Suprapubic skin (tissue), 3 donors: ENCODE measurements around the gene PGBD5.

ENCODE experiments used
- POLR2AphosphoS5 ChIP-seq, 3 donors: sonication (generic); formaldehyde crosslinking; IDR thresholded peaks; one replicate each; pipeline ENCODE4 v1.6.1; 2017; ENCODE audit warnings: antibody characterized with exemption in 3 of 3
- TF ChIP-seq, protein P1 (sequence below), 2 donors: fragments of 200-600 bp in 1 of 2; fragments of 450-650 bp in 1 of 2; sonication (generic) in 1 of 2; IDR thresholded peaks; one replicate each; pipeline ENCODE4 v1.5.1; 2016 to 2019; ENCODE audit warnings: antibody characterized with exemption in 2 of 2, mild to moderate bottlenecking in 1 of 2, moderate library complexity in 1 of 2

- TF ChIP-seq, protein P1, sequence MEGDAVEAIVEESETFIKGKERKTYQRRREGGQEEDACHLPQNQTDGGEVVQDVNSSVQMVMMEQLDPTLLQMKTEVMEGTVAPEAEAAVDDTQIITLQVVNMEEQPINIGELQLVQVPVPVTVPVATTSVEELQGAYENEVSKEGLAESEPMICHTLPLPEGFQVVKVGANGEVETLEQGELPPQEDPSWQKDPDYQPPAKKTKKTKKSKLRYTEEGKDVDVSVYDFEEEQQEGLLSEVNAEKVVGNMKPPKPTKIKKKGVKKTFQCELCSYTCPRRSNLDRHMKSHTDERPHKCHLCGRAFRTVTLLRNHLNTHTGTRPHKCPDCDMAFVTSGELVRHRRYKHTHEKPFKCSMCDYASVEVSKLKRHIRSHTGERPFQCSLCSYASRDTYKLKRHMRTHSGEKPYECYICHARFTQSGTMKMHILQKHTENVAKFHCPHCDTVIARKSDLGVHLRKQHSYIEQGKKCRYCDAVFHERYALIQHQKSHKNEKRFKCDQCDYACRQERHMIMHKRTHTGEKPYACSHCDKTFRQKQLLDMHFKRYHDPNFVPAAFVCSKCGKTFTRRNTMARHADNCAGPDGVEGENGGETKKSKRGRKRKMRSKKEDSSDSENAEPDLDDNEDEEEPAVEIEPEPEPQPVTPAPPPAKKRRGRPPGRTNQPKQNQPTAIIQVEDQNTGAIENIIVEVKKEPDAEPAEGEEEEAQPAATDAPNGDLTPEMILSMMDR (IDR thresholded peaks at IDR 0.05), result no peak
- TF ChIP-seq POLR2AphosphoS5 (IDR thresholded peaks at IDR 0.05), result no peak
Measured at GRCh38 chr1:230359992-230360668, 66.0 kb downstream of the PGBD5 start.
